K562 (cell line): ENCODE measurements around the gene SEMA4F. TPM values are rescaled to one million over a fixed set of nuclear protein-coding genes. Genes with fewer than 3 reads are reported as not detected.

Experiments
- ATAC-seq: fragments of 200-7000 bp; cut with Tn5 transposase; 3 replicates; pipeline ENCODE4 v1.9.1; 2020; ENCODE audit warnings: moderate library complexity
- BruUV-seq: library from RNA; stranded (reverse); fragments of 400-500 nt; replicated peaks from 2 replicates; lab custom pipeline; 2021; lab: Mats Ljungman, UMichigan
- CTCF ChIA-PET: fragments of 300-600 bp; formaldehyde crosslinking; extraction: SDS; loops from one replicate; lab custom pipeline; 2021; ENCODE audit warnings: low intra/inter-chr PET ratio; lab: Yijun Ruan, JAX
- POLR2A ChIA-PET: fragments of 300-600, 350-650 bp; sonication (Branson Sonifier 250); formaldehyde crosslinking; extraction: SDS; loops from one replicate; lab custom pipeline; 2021; ENCODE audit warnings: antibody characterized with exemption, inconsistent platforms; lab: Yijun Ruan, JAX
- DNase-seq, 4 experiments: peaks; one replicate each; pipeline versions ENCODE4 v3.0.0 to v3.0.0-alpha.2; 2011 to 2018; ENCODE audit warnings: low spot score in 3 of 4, mixed read lengths in 3 of 4; ENCODE audit errors: extremely low read depth in 1 of 4
- FAIRE-seq: peaks from 2 replicates; lab custom pipeline; 2011; peaks lifted over from hg19 to GRCh38; lab: Jason Lieb, UNC
- H2AFZ ChIP-seq: 2 replicates; pipeline ENCODE4 v1.6.0; 2011; ENCODE audit warnings: low read depth, low read length, control low read depth, inconsistent platforms
- H3K27ac ChIP-seq: fragments of 200-600 bp; 3 replicates; pipeline ENCODE4 v1.8.0; 2011; ENCODE audit warnings: low read depth, mild to moderate bottlenecking, control low read depth, inconsistent platforms, low read length, moderate library complexity, mixed read lengths; ENCODE audit errors: extremely low read depth
- H3K27me3 ChIP-seq, 2 experiments: fragments of 300-600 bp in 1 of 2; 2 replicates in 1 of 2; 3 replicates in 1 of 2; pipeline versions ENCODE4 v1.6.0 to v1.8.0; 2011; ENCODE audit warnings: inconsistent platforms in 2 of 2, low read length in 2 of 2, mild to moderate bottlenecking in 1 of 2, mixed read lengths in 1 of 2, moderate library complexity in 1 of 2; ENCODE audit not compliant: control insufficient read depth in 2 of 2, insufficient read depth in 2 of 2
- H3K36me3 ChIP-seq: fragments of 300-600 bp; 3 replicates; pipeline ENCODE4 v1.8.0; 2011; ENCODE audit warnings: mild to moderate bottlenecking, low read length, inconsistent platforms; ENCODE audit not compliant: control insufficient read depth, insufficient read depth
- H3K4me1 ChIP-seq, 2 experiments: fragments of 200-600 bp in 1 of 2; replicated peaks in 1 of 2; 2 replicates in 1 of 2; 3 replicates in 1 of 2; pipeline versions ENCODE4 v1.5.1 to v1.8.0; 2011; ENCODE audit warnings: inconsistent platforms in 2 of 2, low read length in 2 of 2, mild to moderate bottlenecking in 1 of 2, mixed read lengths in 1 of 2, moderate library complexity in 1 of 2; ENCODE audit not compliant: control insufficient read depth in 2 of 2, insufficient read depth in 2 of 2
- H3K4me2 ChIP-seq: 2 replicates; pipeline ENCODE4 v1.6.1; 2011; ENCODE audit warnings: low read length, control low read depth, inconsistent platforms, mixed read lengths; ENCODE audit not compliant: insufficient read depth
- H3K4me3 ChIP-seq: fragments of 200-600 bp; sonication (generic), shearing (Covaris generic); 2 replicates; pipeline ENCODE4 v1.5.1; 2016; ENCODE audit warnings: control low read depth, inconsistent platforms
- H3K79me2 ChIP-seq: fragments of 200-600 bp; 3 replicates; pipeline ENCODE4 v1.8.0; 2011; ENCODE audit warnings: low read length, inconsistent platforms; ENCODE audit not compliant: control insufficient read depth, insufficient read depth
- H3K9ac ChIP-seq, 2 experiments: 2 replicates each; pipeline versions ENCODE4 v1.6.0 to v1.6.1; 2011; ENCODE audit warnings: low read depth in 2 of 2, low read length in 2 of 2, control low read depth in 1 of 2, inconsistent platforms in 1 of 2, mild to moderate bottlenecking in 1 of 2, mixed read lengths in 1 of 2; ENCODE audit not compliant: insufficient read depth in 1 of 2
- H3K9me1 ChIP-seq: one replicate; pipeline ENCODE4 v1.6.0; 2011; ENCODE audit warnings: inconsistent platforms, mild to moderate bottlenecking, low read length, moderate library complexity; ENCODE audit not compliant: control insufficient read depth, insufficient read depth
- H3K9me3 ChIP-seq: replicated peaks from 2 replicates; pipeline ENCODE4 v1.5.1; 2011; ENCODE audit warnings: low read depth, low read length, inconsistent platforms; ENCODE audit not compliant: control insufficient read depth, insufficient read depth
- H4K20me1 ChIP-seq: replicated peaks from 2 replicates; pipeline ENCODE4 v1.6.1; 2011; ENCODE audit warnings: low read length, inconsistent platforms, mixed read lengths; ENCODE audit not compliant: control insufficient read depth, insufficient read depth
- ATF1 ChIP-seq, 2 experiments: fragments of 450-650 bp in 1 of 2; IDR thresholded peaks; 2 replicates each; pipeline ENCODE4 v1.6.1; 2016; ENCODE audit warnings: missing compliant biosample characterization in 1 of 2, missing genetic modification characterization in 1 of 2
- EHMT2 ChIP-seq: fragments of 450-650 bp; IDR thresholded peaks from 2 replicates; pipeline ENCODE4 v1.6.1; 2018; ENCODE audit warnings: antibody characterized with exemption
- HMGN3 ChIP-seq: IDR thresholded peaks from 2 replicates; pipeline ENCODE4 v1.6.1; 2011; ENCODE audit warnings: borderline replicate concordance, low read depth, mild to moderate bottlenecking, mixed read lengths, low read length; ENCODE audit not compliant: insufficient read length; ENCODE audit errors: extremely low read depth
- HOXB6 ChIP-seq: fragments of 250-450 bp; sonication (Bioruptor Pico); IDR thresholded peaks from 2 replicates; pipeline ENCODE4 v1.5.1; 2022; ENCODE audit warnings: mild to moderate bottlenecking, borderline replicate concordance
- JUND ChIP-seq, 2 experiments: IDR thresholded peaks; 2 replicates in 1 of 2; 3 replicates in 1 of 2; pipeline ENCODE4 v1.6.1; 2011; ENCODE audit warnings: borderline replicate concordance in 2 of 2, low read depth in 2 of 2, low read length in 2 of 2, improper control_type of control experiment in 1 of 2, missing biosample characterization in 1 of 2, missing genetic modification characterization in 1 of 2, missing genetic modification reagents in 1 of 2
- KDM2B ChIP-seq: fragments of 250-450 bp; sonication (Bioruptor Pico); IDR thresholded peaks from 2 replicates; pipeline ENCODE4 v1.8.0; 2021; ENCODE audit warnings: mild to moderate bottlenecking, moderate library complexity
- MTA1 ChIP-seq: fragments of 450-650 bp; IDR thresholded peaks from 2 replicates; pipeline ENCODE4 v1.6.1; 2017; ENCODE audit warnings: borderline replicate concordance
- MYC ChIP-seq, 2 experiments: fragments of 250-450 bp in 1 of 2; sonication (Bioruptor Pico) in 1 of 2; IDR thresholded peaks; 2 replicates each; pipeline versions ENCODE4 v1.5.1 to v1.6.1; 2012 to 2021; ENCODE audit warnings: low read depth in 2 of 2, borderline replicate concordance in 1 of 2, improper control_type of control experiment in 1 of 2, low read length in 1 of 2, mild to moderate bottlenecking in 1 of 2, moderate library complexity in 1 of 2
- POLR2AphosphoS5 ChIP-seq: IDR thresholded peaks from 2 replicates; pipeline ENCODE4 v1.6.1; 2011; ENCODE audit warnings: mild to moderate bottlenecking, low read depth, low read length, moderate library complexity; ENCODE audit not compliant: control insufficient read depth, insufficient read depth
- POLR2G ChIP-seq: fragments of 200-400 bp; formaldehyde crosslinking; IDR thresholded peaks from 2 replicates; pipeline ENCODE4 v1.6.1; 2017; ENCODE audit warnings: low read depth, mild to moderate bottlenecking, antibody characterized with exemption, low read length, moderate library complexity
- SNRNP70 ChIP-seq: fragments of 200-400 bp; formaldehyde crosslinking; optimal IDR thresholded peaks from 2 replicates; pipeline ENCODE3; 2017; ENCODE audit warnings: low read depth, low read length
- STAT5B ChIP-seq: fragments of 250-450 bp; sonication (Bioruptor Pico); IDR thresholded peaks from 2 replicates; pipeline ENCODE4 v1.8.0; 2021; ENCODE audit warnings: mild to moderate bottlenecking, inconsistent platforms
- ZNF124 ChIP-seq: sonication (generic); formaldehyde crosslinking; IDR thresholded peaks from 2 replicates; pipeline ENCODE4 v1.8.1; 2022; ENCODE audit warnings: missing genetic modification reagents
- ZNF699 ChIP-seq: fragments of 250-450 bp; sonication (Bioruptor Pico); IDR thresholded peaks from 2 replicates; pipeline ENCODE4 v1.8.0; 2021; ENCODE audit warnings: mild to moderate bottlenecking, moderate library complexity; ENCODE audit not compliant: insufficient replicate concordance
- WGBS: fragments of 100-300 bp; shearing (Covaris generic); methylation state at CpG from one replicate; pipeline ENCODE4 v1.1.6; 2016; ENCODE audit warnings: low coverage, mixed read lengths; ENCODE audit not compliant: insufficient coverage; ENCODE audit errors: missing lambda C conversion rate; 5-methylcytosine and 5-hydroxymethylcytosine counted together
- in situ Hi-C: fragments of 300-500 bp; cut with MboI; formaldehyde crosslinking; loops from 4 replicates; pipeline ENCODE4 v1.15.0; 2018; ENCODE audit warnings: inconsistent platforms, mixed read lengths
- intact Hi-C: fragments of 100-400 bp; cut with micrococcal nuclease; formaldehyde crosslinking; loops from 2 replicates; pipeline ENCODE4 v1.14.2; 2022
- polyA plus RNA-seq, 8 experiments: library from polyadenylated mRNA; depleted of rRNA in 4 of 8; stranded (reverse) in 5 of 8; unstranded in 3 of 8; fragments of >200 nt; fragmentation: Nextera tagmentation in 2 of 8; fragmentation: Illumina TruSeq in 1 of 8; extraction: Ambion mirVana in 2 of 8; extraction: Trizol in 1 of 8; gene quantifications; 2 replicates each; pipeline versions ENCODE4 v1.2.1 to v1.2.3, GENCODE V29; 2011 to 2014; ENCODE audit warnings: inconsistent platforms in 1 of 8, missing spikeins in 1 of 8
- total RNA-seq, 7 experiments: library from RNA; depleted of rRNA in 6 of 7; stranded (reverse); fragments of >200 nt in 6 of 7; fragmentation: Illumina TruSeq in 2 of 7; extraction: Trizol in 2 of 7; gene quantifications; 2 replicates each; pipeline versions ENCODE4 v1.2.1 to v1.2.3, GENCODE V29; 2011 to 2021; ENCODE audit warnings: low replicate concordance in 1 of 7
- TF ChIP-seq, protein P1 (sequence below): sonication (generic); IDR thresholded peaks from 2 replicates; pipeline ENCODE4 v1.6.1; 2016
- TF ChIP-seq, protein P2 (sequence below), 2 experiments: fragments of 450-650 bp in 1 of 2; sonication (generic) in 1 of 2; formaldehyde crosslinking in 1 of 2; IDR thresholded peaks in 1 of 2; conservative IDR thresholded peaks in 1 of 2; 2 replicates each; pipeline versions ENCODE4 v1.6.1 to v1.8.1; 2016 to 2023; ENCODE audit warnings: mild to moderate bottlenecking in 2 of 2, moderate library complexity in 2 of 2, inconsistent platforms in 1 of 2, missing genetic modification reagents in 1 of 2
- TF ChIP-seq, protein P3 (sequence below): sonication (generic); formaldehyde crosslinking; IDR thresholded peaks from 2 replicates; pipeline ENCODE4 v1.8.0; 2023; ENCODE audit warnings: mild to moderate bottlenecking, missing genetic modification reagents

SEMA4F gene
- total and polyA plus RNA-seq, 9 of the 15 experiments (the other 6 are each of a cell fraction or from before 2014, with no cell fraction given), result 0.08 to 1.6 (median 0.33) TPM

DNA sequence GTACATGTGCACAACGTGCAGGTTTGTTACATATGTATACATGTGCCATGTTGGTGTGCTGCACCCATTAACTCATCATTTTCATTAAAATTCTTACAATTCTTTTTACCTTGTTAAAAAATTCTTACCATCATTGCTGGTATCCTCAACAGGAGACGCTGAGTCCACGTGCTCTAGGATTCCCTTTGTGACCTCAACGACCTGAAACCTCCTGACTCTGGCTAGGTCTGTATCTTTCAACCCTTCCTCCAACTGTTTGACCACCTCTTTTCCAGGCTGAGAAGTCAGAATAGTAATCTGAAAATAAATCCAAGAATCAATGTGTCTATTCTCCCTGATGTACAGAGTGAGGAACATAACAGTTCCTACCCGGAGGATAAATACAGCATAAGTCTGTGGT lies 47.1 kb upstream of the SEMA4F start (continued):
- 0 out of 2 replicates have a peak, but pooled peaks have one; percentile 27 for TF ChIP-seq MYC (IDR thresholded peaks at IDR 0.05; ENCODE audit: low read depth, low read length)
- TF ChIP-seq MYC (CRISPR knock-in tag; IDR thresholded peaks at IDR 0.05; ENCODE audit: borderline replicate concordance, low read depth), result no peak

DNA sequence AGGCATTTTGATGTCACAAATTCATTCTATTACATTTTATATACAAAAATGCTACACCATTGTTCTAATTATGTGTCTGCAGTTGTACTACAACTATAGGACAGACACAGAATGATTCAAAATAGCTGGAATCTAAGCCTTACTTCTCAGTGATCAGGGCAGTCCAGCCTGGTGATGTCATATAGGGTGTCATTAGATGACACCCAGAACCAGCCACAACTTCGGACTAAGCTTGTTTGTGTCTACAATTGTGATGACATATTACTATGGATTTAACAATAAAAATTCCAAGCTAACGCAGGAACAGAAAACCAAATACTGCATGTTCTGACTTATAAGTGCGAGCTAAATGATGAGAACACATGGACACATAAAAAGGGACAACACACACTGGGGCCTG lies 36.9 kb upstream of the SEMA4F start:
- FAIRE-seq (no peak), ATAC-seq (no peak), DNase-seq (no peak)
- Histone ChIP-seq H2AFZ (no peak overlapping the region), H3K4me2 (no peak overlapping the region), H3K9me3 (no peaks in the 10 kb centered on the region), H4K20me1 (no peaks in the 10 kb centered on the region), H3K36me3 (no peaks in the 10 kb centered on the region), H3K27me3 (peaks cover 10 to 12% of the 10 kb centered on the region in 2 experiments; a peak in 4 of 5 replicates), H3K9me1 (no peaks in the 10 kb centered on the region), H3K4me1 (peaks cover 2 to 4% of the 10 kb centered on the region in 2 experiments; a peak in 2 of 5 replicates), H3K27ac (no peak overlapping the region), H3K79me2 (no peaks in the 10 kb centered on the region), H3K9ac (no peak overlapping the region), H3K4me3 (no peak overlapping the region)
- BruUV-seq, result no TSS peak
- intact Hi-C loops (no loop called here), in situ Hi-C loops (no loop called here)
- ChIA-PET POLR2A (interaction anchor here (1.1 kb wide), 1 partner anchor 11 kb away, joined by 3 read pairs; no protein-coding TSS in a partner anchor), CTCF (no interaction called here)
- 19% methylated on average over 3 of the region's 3 CpGs for WGBS
- TF ChIP-seq ATF1 (CRISPR knock-in tag; IDR thresholded peaks at IDR 0.05), result no peak
- TF ChIP-seq ATF1 (tag; IDR thresholded peaks at IDR 0.05), result peak; percentile 43; the same call in 1 of the 2 replicates
- no peak for TF ChIP-seq HMGN3
- TF ChIP-seq, protein P1, sequence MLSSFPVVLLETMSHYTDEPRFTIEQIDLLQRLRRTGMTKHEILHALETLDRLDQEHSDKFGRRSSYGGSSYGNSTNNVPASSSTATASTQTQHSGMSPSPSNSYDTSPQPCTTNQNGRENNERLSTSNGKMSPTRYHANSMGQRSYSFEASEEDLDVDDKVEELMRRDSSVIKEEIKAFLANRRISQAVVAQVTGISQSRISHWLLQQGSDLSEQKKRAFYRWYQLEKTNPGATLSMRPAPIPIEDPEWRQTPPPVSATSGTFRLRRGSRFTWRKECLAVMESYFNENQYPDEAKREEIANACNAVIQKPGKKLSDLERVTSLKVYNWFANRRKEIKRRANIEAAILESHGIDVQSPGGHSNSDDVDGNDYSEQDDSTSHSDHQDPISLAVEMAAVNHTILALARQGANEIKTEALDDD, result no peak
- TF ChIP-seq JUND (IDR thresholded peaks at IDR 0.05; ENCODE audit: borderline replicate concordance, low read depth, low read length), result no peak
- TF ChIP-seq JUND (tag; IDR thresholded peaks at IDR 0.05; ENCODE audit: borderline replicate concordance, low read depth, low read length), result no peak
- TF ChIP-seq ZNF699, result no peak
- no peak for TF ChIP-seq ZNF124 (CRISPR knock-in tag)
- TF ChIP-seq, protein P2, sequence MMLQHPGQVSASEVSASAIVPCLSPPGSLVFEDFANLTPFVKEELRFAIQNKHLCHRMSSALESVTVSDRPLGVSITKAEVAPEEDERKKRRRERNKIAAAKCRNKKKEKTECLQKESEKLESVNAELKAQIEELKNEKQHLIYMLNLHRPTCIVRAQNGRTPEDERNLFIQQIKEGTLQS (IDR thresholded peaks at IDR 0.05), result peak; percentile 38
- TF ChIP-seq, protein P2 (CRISPR knock-in tag; conservative IDR thresholded peaks at IDR 0.05), result no peak
- no peak for TF ChIP-seq SNRNP70
- TF ChIP-seq EHMT2, result no peak
- no peak for TF ChIP-seq POLR2G
- TF ChIP-seq STAT5B (CRISPR knock-in tag), result no peak
- TF ChIP-seq MTA1, result no peak
- no peak for TF ChIP-seq KDM2B (CRISPR knock-in tag)
- no peak for TF ChIP-seq POLR2AphosphoS5
- TF ChIP-seq, protein P3, sequence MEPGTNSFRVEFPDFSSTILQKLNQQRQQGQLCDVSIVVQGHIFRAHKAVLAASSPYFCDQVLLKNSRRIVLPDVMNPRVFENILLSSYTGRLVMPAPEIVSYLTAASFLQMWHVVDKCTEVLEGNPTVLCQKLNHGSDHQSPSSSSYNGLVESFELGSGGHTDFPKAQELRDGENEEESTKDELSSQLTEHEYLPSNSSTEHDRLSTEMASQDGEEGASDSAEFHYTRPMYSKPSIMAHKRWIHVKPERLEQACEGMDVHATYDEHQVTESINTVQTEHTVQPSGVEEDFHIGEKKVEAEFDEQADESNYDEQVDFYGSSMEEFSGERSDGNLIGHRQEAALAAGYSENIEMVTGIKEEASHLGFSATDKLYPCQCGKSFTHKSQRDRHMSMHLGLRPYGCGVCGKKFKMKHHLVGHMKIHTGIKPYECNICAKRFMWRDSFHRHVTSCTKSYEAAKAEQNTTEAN (CRISPR knock-in tag), result no peak
- TF ChIP-seq HOXB6 (CRISPR knock-in tag), result no peak
